Activated CD4-positive, CD25-positive, alpha-beta regulatory T cell (primary cell): ENCODE data around the gene ZNF799.
"Not testable (repeated sequence)": the region's sequence is repeated elsewhere in the genome, so short reads cannot be mapped to it uniquely, and the experiment has no call there.

ENCODE experiments used
- DNase-seq, 4 experiments: peaks; one replicate each; lab custom pipeline; 2025; lab: John Stamatoyannopoulos, UW

ZNF799 gene

GRCh38 chr19:12400633-12401502 lies at the start of gene ZNF799:
Gene ZNF799 (minus strand): TSS chr19:12401271. CDS start chr19:12401070, 201 bp downstream.
- DNase-seq = peak; percentile 59 to 67 (median 60)

- DNase-seq = no peak
These were observed 49.8 kb upstream of the ZNF799 start for GRCh38 chr19:12450844-12451243.

GRCh38 chr19:12448808-12449207 lies 47.7 kb upstream of the ZNF799 start:
- DNase-seq = no peak

GRCh38 chr19:12440541-12441316 lies 39.7 kb upstream of the ZNF799 start, which contains the start of gene ZNF443:
Gene ZNF443 (minus strand): TSS chr19:12441021. CDS start chr19:12440914, 107 bp downstream.
- peak; percentile 88 to 98 (median 92) for DNase-seq

- not testable (repeated sequence) for DNase-seq
These were observed 38.8 kb upstream of the ZNF799 start for GRCh38 chr19:12439686-12440540.

GRCh38 chr19:12430726-12431299 lies 29.7 kb upstream of the ZNF799 start:
- DNase-seq = not testable (repeated sequence)

GRCh38 chr19:12425888-12426274 lies 24.8 kb upstream of the ZNF799 start:
- DNase-seq = no peak

GRCh38 chr19:12425236-12425887 lies 24.3 kb upstream of the ZNF799 start:
- DNase-seq = no peak

GRCh38 chr19:12417273-12417672 lies 16.2 kb upstream of the ZNF799 start:
- not testable (repeated sequence) for DNase-seq

- no peak for DNase-seq
These were observed 10.8 kb upstream of the ZNF799 start for GRCh38 chr19:12411893-12412292.

- not testable (repeated sequence) for DNase-seq
These were observed 1.0 kb downstream of the ZNF799 start for GRCh38 chr19:12399901-12400632.

- not testable (repeated sequence) for DNase-seq
These were observed 9.9 kb downstream of the ZNF799 start for GRCh38 chr19:12391148-12391547.

GRCh38 chr19:12386365-12386764 lies 14.7 kb downstream of the ZNF799 start:
- DNase-seq = not testable (repeated sequence)

- DNase-seq = no peak
These were observed 20.7 kb downstream of the ZNF799 start for GRCh38 chr19:12380444-12380737.

GRCh38 chr19:12379732-12380443 lies 21.2 kb downstream of the ZNF799 start:
- DNase-seq = no peak

GRCh38 chr19:12374026-12374425 lies 27.0 kb downstream of the ZNF799 start:
- no peak for DNase-seq

GRCh38 chr19:12365236-12366162 lies 35.6 kb downstream of the ZNF799 start, which contains the start of gene ZNF442:
Gene ZNF442 (minus strand): TSS chr19:12365683. CDS start chr19:12363631, 2,052 bp downstream.
- DNase-seq = peak; percentile 43 to 70 (median 55)
